A673 (cell line): ENCODE results near the gene GFY. TPM values are rescaled to one million over a fixed set of nuclear protein-coding genes. Genes with fewer than 3 reads are reported as not detected.

Experiments
- BruUV-seq: library from RNA; stranded (reverse); fragments of 400-500 nt; replicated peaks from 2 replicates; lab custom pipeline; 2021; lab: Mats Ljungman, UMichigan
- CTCF ChIA-PET: fragments of 300-600 bp; sonication (Branson Sonifier 250); formaldehyde crosslinking; loops from one replicate; lab custom pipeline; 2022; ENCODE audit warnings: antibody characterized with exemption; lab: Charles Lee
- POLR2A ChIA-PET: fragments of 300-600 bp; sonication (Branson Sonifier 250); formaldehyde crosslinking; loops from one replicate; lab custom pipeline; 2022; ENCODE audit warnings: antibody characterized with exemption; ENCODE audit not compliant: low non-redundant PET; lab: Charles Lee
- DNase-seq: peaks from one replicate; pipeline ENCODE4 v3.0.0-alpha.2; 2015; ENCODE audit warnings: low spot score
- H3K27ac ChIP-seq: fragments of 200-600 bp; sonication (generic); 2 replicates; pipeline ENCODE4 v1.5.1; 2016; ENCODE audit warnings: mixed run types, low read depth, mild to moderate bottlenecking, mixed read lengths, antibody characterized with exemption, low read length; ENCODE audit not compliant: poor library complexity, severe bottlenecking
- H3K27me3 ChIP-seq: fragments of 200-600 bp; sonication (generic); replicated peaks from 2 replicates; pipeline ENCODE4 v1.6.1; 2017; ENCODE audit warnings: mixed run types, low read depth, mild to moderate bottlenecking, mixed read lengths, antibody characterized with exemption, low read length; ENCODE audit not compliant: insufficient read depth, poor library complexity
- H3K36me3 ChIP-seq: fragments of 200-600 bp; sonication (generic); 2 replicates; pipeline ENCODE4 v1.6.1; 2016; ENCODE audit warnings: mixed run types, mild to moderate bottlenecking, mixed read lengths, antibody characterized with exemption, low read length; ENCODE audit not compliant: insufficient read depth, poor library complexity, severe bottlenecking
- H3K4me1 ChIP-seq: fragments of 200-600 bp; sonication (generic); 2 replicates; pipeline ENCODE4 v1.6.1; 2017; ENCODE audit warnings: mixed run types, mild to moderate bottlenecking, mixed read lengths, antibody characterized with exemption, low read length; ENCODE audit not compliant: insufficient read depth, poor library complexity, severe bottlenecking
- H3K4me3 ChIP-seq: fragments of 200-600 bp; sonication (generic); 2 replicates; pipeline ENCODE4 v1.5.1; 2016; ENCODE audit warnings: low read depth, mixed run types, mild to moderate bottlenecking, mixed read lengths, low read length; ENCODE audit not compliant: poor library complexity, severe bottlenecking
- H3K9me3 ChIP-seq: fragments of 200-600 bp; sonication (generic); 2 replicates; pipeline ENCODE4 v1.6.1; 2016; ENCODE audit warnings: mixed run types, low read depth, mild to moderate bottlenecking, mixed read lengths, antibody characterized with exemption, low read length; ENCODE audit not compliant: poor library complexity, severe bottlenecking
- EZH2 ChIP-seq: fragments of 200-600 bp; sonication (generic); IDR thresholded peaks from 2 replicates; pipeline ENCODE4 v1.6.1; 2017; ENCODE audit warnings: borderline replicate concordance, low read depth, mild to moderate bottlenecking, mixed read lengths, antibody characterized with exemption, low read length; ENCODE audit not compliant: poor library complexity, severe bottlenecking
- intact Hi-C: fragments of 100-400 bp; cut with micrococcal nuclease; formaldehyde crosslinking; loops from one replicate; pipeline ENCODE4 v1.10.0; 2022; ENCODE audit not compliant: unreplicated experiment
- total RNA-seq: library from RNA; stranded (reverse); gene quantifications from 2 replicates; pipeline ENCODE4 v1.2.3, GENCODE V29; 2021
- TF ChIP-seq, protein P1 (sequence below): fragments of 300-800, 200-600 bp; sonication (generic); conservative IDR thresholded peaks from 2 replicates; pipeline ENCODE4 v1.5.1; 2017; ENCODE audit warnings: low read depth, mild to moderate bottlenecking, antibody characterized with exemption, low read length, moderate library complexity, mixed read lengths

GFY gene
- total RNA-seq, 1 experiment from 2014 or later = not detected

DNA sequence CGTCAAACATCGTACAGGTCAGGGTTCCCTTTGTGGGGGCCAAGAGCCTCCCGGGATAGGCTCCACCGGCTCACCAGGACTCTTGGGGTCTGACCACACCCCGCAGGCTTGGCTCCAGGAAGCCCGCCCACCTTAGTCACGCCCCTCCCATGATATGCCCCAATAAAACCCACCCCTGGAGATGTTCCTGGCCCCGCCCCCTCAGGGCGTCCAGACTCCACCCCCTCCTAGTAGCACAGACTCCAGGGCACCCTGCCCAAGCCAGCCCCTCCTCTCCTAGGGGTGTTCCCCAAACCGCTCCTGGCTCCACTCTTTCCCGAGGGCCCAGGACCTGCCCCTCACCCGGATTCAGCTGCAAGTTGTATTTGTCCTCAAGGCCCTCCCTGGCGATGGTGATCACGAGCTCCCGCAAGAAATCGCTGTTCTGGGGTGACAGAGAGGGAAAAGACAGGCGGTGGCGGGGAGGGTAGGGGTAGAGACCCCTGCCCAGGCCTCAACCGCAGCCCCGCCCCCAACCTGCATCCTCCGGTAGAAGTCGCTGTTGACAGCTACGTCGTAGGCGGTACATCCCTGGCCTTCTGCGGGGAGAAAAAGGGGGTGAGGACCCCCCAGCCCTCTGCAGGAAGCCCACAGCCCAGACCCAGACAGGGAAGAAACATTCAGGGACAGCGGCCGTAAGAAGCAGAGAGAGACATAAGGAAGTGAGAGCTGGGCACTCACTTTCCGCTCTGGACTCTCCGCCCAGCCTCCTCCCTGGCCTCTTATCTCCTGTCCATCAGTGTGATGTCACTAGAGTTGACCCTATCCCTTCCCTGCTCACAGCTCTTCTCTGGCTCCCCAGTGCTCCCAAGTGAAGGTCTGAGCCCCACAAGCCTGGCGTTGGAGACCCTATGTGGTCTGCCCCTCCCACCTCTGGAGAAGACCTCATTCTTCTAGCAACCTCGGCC lies 22.6 kb downstream of the GFY start:
- TF ChIP-seq, protein P1, sequence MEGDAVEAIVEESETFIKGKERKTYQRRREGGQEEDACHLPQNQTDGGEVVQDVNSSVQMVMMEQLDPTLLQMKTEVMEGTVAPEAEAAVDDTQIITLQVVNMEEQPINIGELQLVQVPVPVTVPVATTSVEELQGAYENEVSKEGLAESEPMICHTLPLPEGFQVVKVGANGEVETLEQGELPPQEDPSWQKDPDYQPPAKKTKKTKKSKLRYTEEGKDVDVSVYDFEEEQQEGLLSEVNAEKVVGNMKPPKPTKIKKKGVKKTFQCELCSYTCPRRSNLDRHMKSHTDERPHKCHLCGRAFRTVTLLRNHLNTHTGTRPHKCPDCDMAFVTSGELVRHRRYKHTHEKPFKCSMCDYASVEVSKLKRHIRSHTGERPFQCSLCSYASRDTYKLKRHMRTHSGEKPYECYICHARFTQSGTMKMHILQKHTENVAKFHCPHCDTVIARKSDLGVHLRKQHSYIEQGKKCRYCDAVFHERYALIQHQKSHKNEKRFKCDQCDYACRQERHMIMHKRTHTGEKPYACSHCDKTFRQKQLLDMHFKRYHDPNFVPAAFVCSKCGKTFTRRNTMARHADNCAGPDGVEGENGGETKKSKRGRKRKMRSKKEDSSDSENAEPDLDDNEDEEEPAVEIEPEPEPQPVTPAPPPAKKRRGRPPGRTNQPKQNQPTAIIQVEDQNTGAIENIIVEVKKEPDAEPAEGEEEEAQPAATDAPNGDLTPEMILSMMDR = peak; percentile 37; the same call in 1 of the 2 replicates
- TF ChIP-seq EZH2 = no peak
- no TSS peak for BruUV-seq
- peaks cover 27% of the 10 kb centered on the region for H3K4me1 ChIP-seq
- H3K27me3 ChIP-seq = no peaks in the 10 kb centered on the region
- peaks cover 19% of the 10 kb centered on the region for H3K36me3 ChIP-seq
- H3K4me3 ChIP-seq = peak overlapping the region; percentile 24
- intact Hi-C loops = no loop called here
- DNase-seq = peak; percentile 94
- H3K27ac ChIP-seq = peak overlapping the region; percentile 48
- H3K9me3 ChIP-seq = no peaks in the 10 kb centered on the region
- CTCF ChIA-PET = no interaction called here
- POLR2A ChIA-PET = no interaction called here

DNA sequence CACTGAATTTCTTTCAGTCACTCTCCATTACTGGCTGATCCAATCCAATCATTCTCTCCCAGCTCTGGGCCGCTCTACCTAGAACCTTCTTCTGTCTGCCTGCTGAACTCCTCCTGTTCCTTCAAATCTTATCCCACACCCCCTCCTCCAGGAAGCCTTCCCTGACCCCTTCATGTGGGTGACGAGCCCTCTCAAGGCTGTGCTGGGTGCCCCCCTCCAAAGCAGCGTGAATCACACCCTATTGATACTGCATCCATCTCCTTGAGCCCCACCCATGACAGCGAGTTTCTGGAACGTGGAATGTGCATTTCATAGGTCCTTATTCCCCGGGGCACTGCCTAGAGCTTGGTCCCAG lies 23.2 kb downstream of the GFY start:
- Histone ChIP-seq H3K36me3 (peaks cover 19% of the 10 kb centered on the region), H3K27me3 (no peaks in the 10 kb centered on the region), H3K4me1 (peaks cover 28% of the 10 kb centered on the region), H3K9me3 (no peaks in the 10 kb centered on the region), H3K27ac (no peak overlapping the region), H3K4me3 (no peak overlapping the region)
- intact Hi-C loops = no loop called here
- BruUV-seq = no TSS peak
- TF ChIP-seq, protein P1 = no peak
- TF ChIP-seq EZH2 = no peak
- CTCF ChIA-PET = no interaction called here
- DNase-seq = no peak
- POLR2A ChIA-PET = no interaction called here

DNA sequence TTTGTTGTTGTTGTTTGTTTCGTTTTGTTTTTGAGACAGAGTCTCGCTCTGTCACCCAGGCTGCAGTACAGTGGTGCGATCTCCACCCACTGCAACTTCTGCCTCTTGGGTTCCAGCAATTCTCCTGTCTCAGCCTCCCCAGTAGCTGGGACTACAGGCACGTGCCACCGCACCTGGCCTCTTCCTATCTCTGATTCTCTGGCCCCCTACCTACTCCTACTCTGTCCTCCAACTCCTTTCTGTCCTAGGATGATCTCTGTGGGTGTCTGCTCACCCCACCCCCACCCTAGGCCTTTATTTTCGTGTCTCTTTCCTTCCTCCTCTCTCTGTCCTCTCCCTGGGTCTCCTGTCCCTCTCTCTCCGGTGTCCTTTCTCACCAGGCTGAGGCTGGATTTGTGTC lies 25.2 kb downstream of the GFY start:
- H3K4me3 ChIP-seq = peak overlapping the region; percentile 98

More for the DNA sequence above, 25.2 kb downstream of the GFY start:
- peak overlapping the region; percentile 93 for H3K27ac ChIP-seq
- TF ChIP-seq, protein P1 = no peak
- TF ChIP-seq EZH2 = no peak
- peaks cover 19% of the 10 kb centered on the region for H3K36me3 ChIP-seq
- intact Hi-C loops = no loop called here
- DNase-seq = no peak
- peaks cover 34% of the 10 kb centered on the region for H3K4me1 ChIP-seq
- ChIA-PET CTCF (interaction anchor here (0.7 kb wide), 1 partner anchor 23 kb away, joined by 4 read pairs; the partner anchor contains the start of gene FLT3LG), POLR2A (interaction anchor here (0.6 to 0.7 kb wide), 2 partner anchors 111 to 352 kb away, joined by 7 to 10 read pairs; no protein-coding TSS in a partner anchor)
- BruUV-seq = no TSS peak
- no peaks in the 10 kb centered on the region for H3K9me3 ChIP-seq
- H3K27me3 ChIP-seq = no peaks in the 10 kb centered on the region
